Measurements from ENCODE around the gene APRT. TPM values are rescaled to one million over a fixed set of nuclear protein-coding genes. Genes with fewer than 3 reads are reported as not detected.

Gene APRT
- total and polyA plus RNA-seq, 9 of the 15 experiments (the other 6 are each of a cell fraction or from before 2014, with no cell fraction given), result 41.7 to 409 (median 146) TPM

- TF ChIP-seq YY1 (IDR thresholded peaks at IDR 0.05; ENCODE audit: borderline replicate concordance in 1 of 3, control insufficient read depth in 1 of 3, extremely low read depth in 1 of 3, insufficient read depth in 3 of 3, insufficient read length in 1 of 3, insufficient replicate concordance in 2 of 3, low read depth in 1 of 3, low read length in 2 of 3) (peak in 1 of 3 experiments; percentile 23), SRSF9 (IDR thresholded peaks at IDR 0.05; ENCODE audit: borderline replicate concordance, low read depth, low read length) (no peak), ZNF695 (CRISPR knock-in tag; IDR thresholded peaks at IDR 0.05) (no peak), FOXK2 (conservative IDR thresholded peaks at IDR 0.05 in 1 of 2, IDR thresholded peaks at IDR 0.05 in 1 of 2; ENCODE audit: low read depth in 2 of 2) (0 out of 4 replicates have a peak, but pooled peaks of 1 of the 2 experiments have one; percentile 39), CEBPB (tag; IDR thresholded peaks at IDR 0.05) (no peak), CBX5 (IDR thresholded peaks at IDR 0.05; ENCODE audit: borderline replicate concordance, low read depth) (no peak), ZNF232 (CRISPR knock-in tag; IDR thresholded peaks at IDR 0.05) (no peak), JUNB (CRISPR knock-in tag; conservative IDR thresholded peaks at IDR 0.05) (no peak), EHMT2 (IDR thresholded peaks at IDR 0.05) (no peak), MGA (IDR thresholded peaks at IDR 0.05) (no peak), ZNF778 (CRISPR knock-in tag; IDR thresholded peaks at IDR 0.05) (no peak), HMGXB4 (CRISPR knock-in tag; IDR thresholded peaks at IDR 0.05) (no peak), SRSF1 (IDR thresholded peaks at IDR 0.05; ENCODE audit: low read depth, low read length) (no peak)
These were observed 28.2 kb downstream of the APRT start (continued) for GRCh38 chr16:88783391-88784073.
